ENCODE results near the gene DRD4.
"Not testable (repeated sequence)": the region's sequence is repeated elsewhere in the genome, so short reads cannot be mapped to it uniquely, and the experiment has no call there.

Gene DRD4

GRCh38 chr11:643849-644738, 7.0 kb downstream of the DRD4 start:
- no peak overlapping the region for H3K4me3 ChIP-seq (ENCODE audit: insufficient read depth, low read depth, low read length, poor library complexity, severe bottlenecking)
- no peaks in the 10 kb centered on the region for H3K9me3 ChIP-seq (ENCODE audit: control insufficient read depth, low read length)
- H3K27ac ChIP-seq (ENCODE audit: insufficient read depth, low read length, poor library complexity, severe bottlenecking): no peak overlapping the region
- peaks cover 8% of the 10 kb centered on the region for H3K4me1 ChIP-seq (ENCODE audit: control insufficient read depth, insufficient read depth, low read length, poor library complexity, severe bottlenecking)
- H3K36me3 ChIP-seq (ENCODE audit: control insufficient read depth, insufficient read depth, low read length): peaks cover 6% of the 10 kb centered on the region
- no peak for DNase-seq
- H3K27me3 ChIP-seq (replicated peaks; ENCODE audit: control insufficient read depth, insufficient read depth, low read length, poor library complexity, severe bottlenecking): peaks cover 10% of the 10 kb centered on the region

- DNase-seq: no peak
- no peaks in the 10 kb centered on the region for H3K9me3 ChIP-seq (ENCODE audit: control insufficient read depth, low read length)
- peaks cover 3% of the 10 kb centered on the region for H3K4me1 ChIP-seq (ENCODE audit: control insufficient read depth, insufficient read depth, low read length, poor library complexity, severe bottlenecking)
- H3K4me3 ChIP-seq (ENCODE audit: insufficient read depth, low read depth, low read length, poor library complexity, severe bottlenecking): no peak overlapping the region
- no peak overlapping the region for H3K27ac ChIP-seq (ENCODE audit: insufficient read depth, low read length, poor library complexity, severe bottlenecking)
- peaks cover 6% of the 10 kb centered on the region for H3K36me3 ChIP-seq (ENCODE audit: control insufficient read depth, insufficient read depth, low read length)
- H3K27me3 ChIP-seq (replicated peaks; ENCODE audit: control insufficient read depth, insufficient read depth, low read length, poor library complexity, severe bottlenecking): peaks cover 2% of the 10 kb centered on the region
Measured at GRCh38 chr11:645536-645935, 8.5 kb downstream of the DRD4 start.

DNA sequence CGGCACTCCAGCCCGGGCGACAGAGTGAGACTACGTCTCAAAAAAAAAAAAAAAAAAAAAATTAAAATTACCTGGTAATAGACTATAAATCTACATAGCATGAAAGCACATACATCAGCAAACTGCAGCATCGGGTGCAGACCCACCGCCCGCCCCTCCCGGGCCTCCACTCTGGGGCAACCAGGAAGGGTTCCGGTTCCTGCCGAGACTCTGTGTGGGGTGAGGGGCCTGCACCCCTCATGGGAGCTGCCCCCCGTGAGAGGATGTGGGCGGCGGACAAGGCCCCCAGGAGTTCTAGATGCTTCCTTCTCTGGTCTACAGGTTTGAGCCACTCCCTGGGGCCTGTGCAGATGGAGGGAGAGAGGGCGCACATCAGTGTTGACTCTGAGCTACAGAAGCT, 9.1 kb downstream of the DRD4 start:
- no peak overlapping the region for H3K4me3 ChIP-seq (ENCODE audit: insufficient read depth, low read depth, low read length, poor library complexity, severe bottlenecking)
- no peaks in the 10 kb centered on the region for H3K4me1 ChIP-seq (ENCODE audit: control insufficient read depth, insufficient read depth, low read length, poor library complexity, severe bottlenecking)
- H3K36me3 ChIP-seq (ENCODE audit: control insufficient read depth, insufficient read depth, low read length): peaks cover 9% of the 10 kb centered on the region
- no peaks in the 10 kb centered on the region for H3K9me3 ChIP-seq (ENCODE audit: control insufficient read depth, low read length)
- H3K27ac ChIP-seq (ENCODE audit: insufficient read depth, low read length, poor library complexity, severe bottlenecking): no peak overlapping the region
- no peak for DNase-seq
- H3K27me3 ChIP-seq (replicated peaks; ENCODE audit: control insufficient read depth, insufficient read depth, low read length, poor library complexity, severe bottlenecking): no peaks in the 10 kb centered on the region

DNA sequence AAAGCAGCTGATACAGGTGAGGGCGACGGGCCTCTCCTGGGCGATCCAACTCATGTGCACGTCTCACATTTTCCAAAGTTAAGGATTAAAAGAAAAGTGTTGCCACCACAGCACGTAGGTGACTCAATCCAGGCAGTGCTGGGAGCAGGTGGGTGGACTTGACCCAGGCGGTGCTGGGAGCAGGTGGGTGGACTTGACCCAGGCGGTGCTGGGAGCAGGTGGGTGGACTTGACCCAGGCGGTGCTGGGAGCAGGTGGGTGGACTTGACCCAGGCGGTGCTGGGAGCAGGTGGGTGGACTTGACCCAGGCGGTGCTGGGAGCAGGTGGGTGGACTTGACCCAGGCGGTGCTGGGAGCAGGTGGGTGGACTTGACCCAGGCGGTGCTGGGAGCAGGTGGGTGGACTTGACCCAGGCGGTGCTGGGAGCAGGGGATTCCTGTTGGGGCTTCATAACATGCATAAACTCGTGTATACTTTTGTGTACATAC, 10.6 kb downstream of the DRD4 start:
- not testable (repeated sequence) for DNase-seq; H3K9me3 ChIP-seq (ENCODE audit: control insufficient read depth, low read length); H3K27me3 ChIP-seq (replicated peaks; ENCODE audit: control insufficient read depth, insufficient read depth, low read length, poor library complexity, severe bottlenecking); H3K4me3 ChIP-seq (ENCODE audit: insufficient read depth, low read depth, low read length, poor library complexity, severe bottlenecking); H3K27ac ChIP-seq (ENCODE audit: insufficient read depth, low read length, poor library complexity, severe bottlenecking); H3K4me1 ChIP-seq (ENCODE audit: control insufficient read depth, insufficient read depth, low read length, poor library complexity, severe bottlenecking); H3K36me3 ChIP-seq (ENCODE audit: control insufficient read depth, insufficient read depth, low read length)

DNA sequence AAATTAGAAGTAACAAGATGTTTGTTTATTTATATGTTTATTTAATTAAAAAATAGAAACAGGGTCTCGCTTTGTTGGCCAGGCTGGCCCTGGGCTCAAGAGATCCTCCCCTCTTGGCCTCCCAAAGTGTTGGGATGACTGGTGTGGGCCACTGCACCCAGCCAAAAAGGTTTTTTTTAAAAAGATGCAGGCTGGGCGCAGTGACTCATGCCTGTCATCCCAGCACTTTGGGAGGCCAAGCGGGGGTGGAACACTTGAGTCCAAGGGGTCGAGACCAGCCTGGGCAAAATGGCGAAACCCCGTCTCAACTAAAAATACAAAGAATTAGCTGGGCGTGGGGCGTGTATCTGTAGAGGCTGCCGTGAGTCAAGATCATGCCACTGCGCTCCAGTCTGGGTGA, 13.4 kb downstream of the DRD4 start:
- no peaks in the 10 kb centered on the region for H3K9me3 ChIP-seq (ENCODE audit: control insufficient read depth, low read length)
- DNase-seq: no peak
- H3K27me3 ChIP-seq (replicated peaks; ENCODE audit: control insufficient read depth, insufficient read depth, low read length, poor library complexity, severe bottlenecking): no peaks in the 10 kb centered on the region

DNA sequence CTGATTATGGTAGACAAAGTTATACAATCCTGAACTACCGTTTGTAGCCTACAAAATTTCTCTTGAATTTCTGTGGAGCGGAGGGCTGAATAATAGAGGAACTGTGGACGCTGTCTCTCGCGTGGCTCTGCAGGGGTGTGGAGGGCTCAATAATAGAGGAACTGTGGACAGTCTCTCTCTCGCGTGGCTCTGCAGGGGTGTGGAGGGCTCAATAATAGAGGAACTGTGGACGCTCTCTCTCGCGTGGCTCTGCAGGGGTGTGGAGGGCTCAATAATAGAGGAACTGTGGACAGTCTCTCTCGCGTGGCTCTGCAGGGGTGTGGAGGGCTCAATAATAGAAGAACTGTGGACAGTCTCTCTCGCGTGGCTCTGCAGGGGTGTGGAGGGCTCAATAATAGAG, 16.1 kb downstream of the DRD4 start:
- not testable (repeated sequence) for H3K27ac ChIP-seq (ENCODE audit: insufficient read depth, low read length, poor library complexity, severe bottlenecking); DNase-seq; H3K27me3 ChIP-seq (replicated peaks; ENCODE audit: control insufficient read depth, insufficient read depth, low read length, poor library complexity, severe bottlenecking); H3K36me3 ChIP-seq (ENCODE audit: control insufficient read depth, insufficient read depth, low read length); H3K4me3 ChIP-seq (ENCODE audit: insufficient read depth, low read depth, low read length, poor library complexity, severe bottlenecking); H3K9me3 ChIP-seq (ENCODE audit: control insufficient read depth, low read length); H3K4me1 ChIP-seq (ENCODE audit: control insufficient read depth, insufficient read depth, low read length, poor library complexity, severe bottlenecking)

More for the DNA sequence above, 13.4 kb downstream of the DRD4 start:
- no peaks in the 10 kb centered on the region for H3K4me1 ChIP-seq (ENCODE audit: control insufficient read depth, insufficient read depth, low read length, poor library complexity, severe bottlenecking)
- H3K4me3 ChIP-seq (ENCODE audit: insufficient read depth, low read depth, low read length, poor library complexity, severe bottlenecking): no peak overlapping the region
- H3K27ac ChIP-seq (ENCODE audit: insufficient read depth, low read length, poor library complexity, severe bottlenecking): no peak overlapping the region
- H3K36me3 ChIP-seq (ENCODE audit: control insufficient read depth, insufficient read depth, low read length): peaks cover 3% of the 10 kb centered on the region

- Histone ChIP-seq H3K36me3 (ENCODE audit: control insufficient read depth, insufficient read depth, low read length) (peaks cover 7% of the 10 kb centered on the region), H3K4me1 (ENCODE audit: control insufficient read depth, insufficient read depth, low read length, poor library complexity, severe bottlenecking) (no peaks in the 10 kb centered on the region), H3K9me3 (ENCODE audit: control insufficient read depth, low read length) (no peaks in the 10 kb centered on the region), H3K27me3 (replicated peaks; ENCODE audit: control insufficient read depth, insufficient read depth, low read length, poor library complexity, severe bottlenecking) (no peaks in the 10 kb centered on the region), H3K27ac (ENCODE audit: insufficient read depth, low read length, poor library complexity, severe bottlenecking) (no peak overlapping the region), H3K4me3 (ENCODE audit: insufficient read depth, low read depth, low read length, poor library complexity, severe bottlenecking) (no peak overlapping the region)
- no peak for DNase-seq
Measured at GRCh38 chr11:653837-654236, 16.8 kb downstream of the DRD4 start.

GRCh38 chr11:654444-654843, 17.4 kb downstream of the DRD4 start:
- not testable (repeated sequence) for H3K4me1 ChIP-seq (ENCODE audit: control insufficient read depth, insufficient read depth, low read length, poor library complexity, severe bottlenecking); H3K27me3 ChIP-seq (replicated peaks; ENCODE audit: control insufficient read depth, insufficient read depth, low read length, poor library complexity, severe bottlenecking); DNase-seq; H3K36me3 ChIP-seq (ENCODE audit: control insufficient read depth, insufficient read depth, low read length); H3K27ac ChIP-seq (ENCODE audit: insufficient read depth, low read length, poor library complexity, severe bottlenecking); H3K4me3 ChIP-seq (ENCODE audit: insufficient read depth, low read depth, low read length, poor library complexity, severe bottlenecking); H3K9me3 ChIP-seq (ENCODE audit: control insufficient read depth, low read length)

DNA sequence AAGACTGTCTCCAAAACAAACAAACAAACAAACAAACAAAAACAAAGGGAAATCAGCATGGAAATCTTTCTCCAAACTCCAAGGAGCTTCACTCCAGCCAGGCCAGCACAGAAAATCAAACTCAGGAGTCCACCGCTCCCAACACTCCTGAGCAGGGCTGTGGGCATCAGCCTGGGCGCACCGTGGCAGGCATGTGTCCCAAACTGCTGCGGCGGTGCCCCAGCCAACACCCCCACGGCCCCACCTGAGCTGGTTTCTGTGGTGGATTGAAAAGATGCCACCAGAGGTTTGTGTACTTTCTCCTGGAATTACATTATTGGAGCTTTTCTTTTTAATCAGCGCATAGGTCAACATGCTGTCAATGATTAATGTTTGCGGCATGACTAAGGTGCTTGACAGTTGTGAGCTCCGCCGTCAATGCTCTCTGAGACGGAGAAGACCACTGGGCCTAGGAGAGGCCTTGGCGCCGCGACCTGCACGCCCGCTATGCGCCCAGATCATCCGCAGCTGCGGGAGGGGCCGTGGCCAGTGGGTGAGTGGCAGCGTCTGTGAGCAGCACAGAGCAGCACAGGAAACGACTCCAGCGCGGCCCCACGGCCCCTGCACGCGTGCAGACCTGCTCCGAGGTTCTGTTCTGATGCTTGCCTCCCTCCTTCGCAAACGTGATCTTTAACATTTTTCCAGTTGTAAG, 18.1 kb downstream of the DRD4 start:
- Histone ChIP-seq H3K9me3 (ENCODE audit: control insufficient read depth, low read length) (no peaks in the 10 kb centered on the region), H3K36me3 (ENCODE audit: control insufficient read depth, insufficient read depth, low read length) (peaks cover 7% of the 10 kb centered on the region), H3K27me3 (replicated peaks; ENCODE audit: control insufficient read depth, insufficient read depth, low read length, poor library complexity, severe bottlenecking) (no peaks in the 10 kb centered on the region), H3K4me1 (ENCODE audit: control insufficient read depth, insufficient read depth, low read length, poor library complexity, severe bottlenecking) (no peaks in the 10 kb centered on the region), H3K27ac (ENCODE audit: insufficient read depth, low read length, poor library complexity, severe bottlenecking) (no peak overlapping the region), H3K4me3 (ENCODE audit: insufficient read depth, low read depth, low read length, poor library complexity, severe bottlenecking) (no peak overlapping the region)
- no peak for DNase-seq

GRCh38 chr11:656426-656825, 19.4 kb downstream of the DRD4 start:
- no peaks in the 10 kb centered on the region for H3K27me3 ChIP-seq (replicated peaks; ENCODE audit: control insufficient read depth, insufficient read depth, low read length, poor library complexity, severe bottlenecking)
- H3K9me3 ChIP-seq (ENCODE audit: control insufficient read depth, low read length): no peaks in the 10 kb centered on the region
- DNase-seq: no peak
- no peak overlapping the region for H3K4me3 ChIP-seq (ENCODE audit: insufficient read depth, low read depth, low read length, poor library complexity, severe bottlenecking)
- H3K27ac ChIP-seq (ENCODE audit: insufficient read depth, low read length, poor library complexity, severe bottlenecking): no peak overlapping the region
- H3K4me1 ChIP-seq (ENCODE audit: control insufficient read depth, insufficient read depth, low read length, poor library complexity, severe bottlenecking): no peaks in the 10 kb centered on the region
- peaks cover 10% of the 10 kb centered on the region for H3K36me3 ChIP-seq (ENCODE audit: control insufficient read depth, insufficient read depth, low read length)
